Naive thymus-derived CD8-positive, alpha-beta T cell (primary cell): ENCODE measurements around the gene DCAF6. TPM values are rescaled to one million over a fixed set of nuclear protein-coding genes. Genes with fewer than 3 reads are reported as not detected.
"Not testable (repeated sequence)": the region's sequence is repeated elsewhere in the genome, so short reads cannot be mapped to it uniquely, and the experiment has no call there.

Experiments
- ATAC-seq, 2 donors: fragments of 150-1000 bp; cut with Tn5 transposase in 1 of 2; sonication (Bioruptor Pico), chemical (Tn5 transposase) in 1 of 2; 1 replicate in 1 of 2; 2 replicates in 1 of 2; pipeline ENCODE4 v1.10.0; 2021; ENCODE audit warnings: mild to moderate bottlenecking in 2 of 2, moderate library complexity in 2 of 2
- POLR2A ChIA-PET: fragments of 350-600 bp; sonication (Branson Sonifier 250); formaldehyde crosslinking; loops from one replicate; lab custom pipeline; 2021; ENCODE audit warnings: antibody characterized with exemption; lab: Charles Lee
- DNase-seq, 10 donors: peaks; one replicate each; pipeline versions ENCODE4 v3.0.0 to v3.0.0-alpha.2; 2020 to 2022
- H3K27ac Mint-ChIP-seq, 10 donors: one replicate each; pipeline ENCODE4 v1.8.0; 2020 to 2022; ENCODE audit warnings: mild to moderate bottlenecking in 10 of 10, mixed read lengths in 10 of 10, moderate library complexity in 4 of 10, inconsistent platforms in 1 of 10
- H3K27me3 Mint-ChIP-seq, 5 donors: one replicate each; pipeline ENCODE4 v1.8.0; 2021 to 2022; ENCODE audit warnings: mixed read lengths in 5 of 5
- H3K36me3 Mint-ChIP-seq, 3 donors: one replicate each; pipeline ENCODE4 v1.8.0; 2020 to 2022; ENCODE audit warnings: mixed read lengths in 3 of 3, mild to moderate bottlenecking in 2 of 3, inconsistent platforms in 1 of 3
- H3K4me1 Mint-ChIP-seq, 4 donors: one replicate each; pipeline ENCODE4 v1.8.0; 2021 to 2022; ENCODE audit warnings: mixed read lengths in 4 of 4
- H3K4me3 Mint-ChIP-seq, 10 donors: one replicate each; pipeline ENCODE4 v1.8.0; 2020 to 2022; ENCODE audit warnings: mild to moderate bottlenecking in 10 of 10, mixed read lengths in 10 of 10, moderate library complexity in 6 of 10, inconsistent platforms in 1 of 10
- H3K9me3 Mint-ChIP-seq, 9 donors: one replicate each; pipeline ENCODE4 v1.8.0; 2020 to 2022; ENCODE audit warnings: mixed read lengths in 9 of 9, mild to moderate bottlenecking in 3 of 9, inconsistent platforms in 1 of 9, moderate library complexity in 1 of 9
- polyA plus RNA-seq, 3 donors: library from polyadenylated mRNA; unstranded; fragments of 300-500 nt; fragmentation: Illumina TruSeq; gene quantifications; one replicate each; pipeline ENCODE4 v1.2.3, GENCODE V29; 2021
- total RNA-seq, 8 experiments: library from RNA in 2 of 8; stranded (reverse) in 2 of 8; gene quantifications; one replicate each; pipeline ENCODE4 v1.2.3 and lab custom pipeline; 2021 to 2026

The DCAF6 gene, protein sequence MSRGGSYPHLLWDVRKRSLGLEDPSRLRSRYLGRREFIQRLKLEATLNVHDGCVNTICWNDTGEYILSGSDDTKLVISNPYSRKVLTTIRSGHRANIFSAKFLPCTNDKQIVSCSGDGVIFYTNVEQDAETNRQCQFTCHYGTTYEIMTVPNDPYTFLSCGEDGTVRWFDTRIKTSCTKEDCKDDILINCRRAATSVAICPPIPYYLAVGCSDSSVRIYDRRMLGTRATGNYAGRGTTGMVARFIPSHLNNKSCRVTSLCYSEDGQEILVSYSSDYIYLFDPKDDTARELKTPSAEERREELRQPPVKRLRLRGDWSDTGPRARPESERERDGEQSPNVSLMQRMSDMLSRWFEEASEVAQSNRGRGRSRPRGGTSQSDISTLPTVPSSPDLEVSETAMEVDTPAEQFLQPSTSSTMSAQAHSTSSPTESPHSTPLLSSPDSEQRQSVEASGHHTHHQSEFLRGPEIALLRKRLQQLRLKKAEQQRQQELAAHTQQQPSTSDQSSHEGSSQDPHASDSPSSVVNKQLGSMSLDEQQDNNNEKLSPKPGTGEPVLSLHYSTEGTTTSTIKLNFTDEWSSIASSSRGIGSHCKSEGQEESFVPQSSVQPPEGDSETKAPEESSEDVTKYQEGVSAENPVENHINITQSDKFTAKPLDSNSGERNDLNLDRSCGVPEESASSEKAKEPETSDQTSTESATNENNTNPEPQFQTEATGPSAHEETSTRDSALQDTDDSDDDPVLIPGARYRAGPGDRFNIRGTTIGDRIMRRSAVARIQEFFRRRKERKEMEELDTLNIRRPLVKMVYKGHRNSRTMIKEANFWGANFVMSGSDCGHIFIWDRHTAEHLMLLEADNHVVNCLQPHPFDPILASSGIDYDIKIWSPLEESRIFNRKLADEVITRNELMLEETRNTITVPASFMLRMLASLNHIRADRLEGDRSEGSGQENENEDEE
- total RNA-seq = 10 to 100 TPM; 26.2 to 30.1 TPM
- polyA plus RNA-seq = 10 to 100 TPM in 1 of 3 donors, 1 to 10 TPM in 2; 5.7 to 10.0 (median 7.2) TPM
- total RNA-seq (lab: John Stamatoyannopoulos, UW) = 37.6 to 64.9 (median 51.5) reads per million in 6 experiments

DNA sequence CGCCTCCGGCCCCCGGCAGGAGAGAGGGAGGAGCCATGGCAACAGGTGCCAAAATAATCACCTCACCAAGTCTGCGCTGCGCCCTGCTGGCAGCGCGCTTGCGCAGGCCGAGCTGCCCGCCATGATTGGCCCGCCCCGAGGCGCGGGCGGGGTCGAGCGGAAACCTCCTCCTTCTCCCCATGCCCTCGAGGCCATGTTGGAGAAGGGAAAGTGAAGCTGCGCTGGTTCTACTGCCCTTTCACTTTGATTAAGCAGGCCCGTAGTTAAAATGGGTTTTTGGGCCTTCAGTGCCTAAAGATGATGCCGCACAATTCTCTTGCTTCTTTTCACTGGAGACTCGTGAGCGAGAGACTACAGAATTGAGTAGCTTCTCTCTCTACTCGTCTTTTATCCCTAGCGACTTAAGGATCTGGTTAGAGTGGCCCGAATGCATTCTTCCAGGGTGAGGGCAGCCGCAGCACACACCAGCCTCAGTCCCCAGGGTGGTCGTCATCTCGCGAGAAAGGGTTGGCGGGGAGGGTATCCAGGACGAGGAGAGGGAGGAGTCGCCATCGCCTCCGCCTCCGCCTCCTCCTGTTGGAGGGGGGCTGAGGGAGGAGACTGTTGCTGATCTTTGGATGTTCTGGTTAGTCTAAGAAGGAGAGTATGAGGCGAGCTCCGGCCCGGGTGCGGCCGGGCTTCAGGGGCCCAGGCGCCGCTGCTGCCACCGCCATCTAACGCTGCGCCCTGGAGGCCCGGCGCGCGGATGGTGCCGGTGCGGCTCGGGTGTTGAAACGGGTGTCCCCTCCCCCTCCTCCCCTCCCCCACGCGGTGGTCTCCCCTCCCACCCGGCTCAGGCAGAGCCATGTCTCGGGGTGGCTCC lies at the start of gene DCAF6:
DCAF6 (plus strand) TSS at position 616 of the 862 bp plus-strand sequence; CDS start at position 845, 229 bp downstream.
- Mint-ChIP-seq H3K9me3 (no peaks in the 10 kb centered on the region), H3K36me3 (peaks cover 0 to 5% (median 2%) of the 10 kb centered on the region in 3 donors), H3K4me3 (peak within 1 kb of the TSS; percentile 82 to 99 (median 94)), H3K27ac (peak within 1 kb of the TSS; percentile 93 to 100 (median 99)), H3K4me1 (peaks cover 20 to 52% (median 34%) of the 10 kb centered on the region in 4 donors), H3K27me3 (no peaks in the 10 kb centered on the region)
- DNase-seq (peak; percentile 93 to 99 (median 98)), ATAC-seq (peak; percentile 75 to 77)
- POLR2A ChIA-PET = interaction anchor here (0.6 to 2.4 kb wide), 16 partner anchors 9 to 1957 kb away, joined by 3 to 11 read pairs (median 3); partner anchors contain the start of genes BLZF1, NME7, POU2F1 and SCYL3

DNA sequence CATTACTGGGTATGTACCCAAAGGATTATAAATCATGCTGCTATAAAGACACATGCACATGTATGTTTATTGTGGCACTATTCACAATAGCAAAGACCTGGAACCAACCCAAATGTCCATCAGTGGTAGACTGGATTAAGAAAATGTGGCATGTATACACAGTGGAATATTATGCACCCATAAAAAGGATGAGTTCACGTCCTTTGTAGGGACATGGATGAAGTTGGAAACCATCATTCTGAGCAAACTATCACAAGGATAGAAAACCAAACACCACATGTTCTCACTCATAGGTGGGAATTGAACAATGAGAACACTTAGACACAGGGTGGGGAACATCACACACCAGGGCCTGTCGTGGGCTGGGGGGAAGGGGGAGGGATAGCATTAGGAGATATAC lies 49.3 kb upstream of the DCAF6 start:
- DNase-seq, POLR2A ChIA-PET, H3K27me3 Mint-ChIP-seq, H3K9me3 Mint-ChIP-seq, H3K36me3 Mint-ChIP-seq, H3K4me1 Mint-ChIP-seq, ATAC-seq, H3K27ac Mint-ChIP-seq, H3K4me3 Mint-ChIP-seq: not testable (repeated sequence)

DNA sequence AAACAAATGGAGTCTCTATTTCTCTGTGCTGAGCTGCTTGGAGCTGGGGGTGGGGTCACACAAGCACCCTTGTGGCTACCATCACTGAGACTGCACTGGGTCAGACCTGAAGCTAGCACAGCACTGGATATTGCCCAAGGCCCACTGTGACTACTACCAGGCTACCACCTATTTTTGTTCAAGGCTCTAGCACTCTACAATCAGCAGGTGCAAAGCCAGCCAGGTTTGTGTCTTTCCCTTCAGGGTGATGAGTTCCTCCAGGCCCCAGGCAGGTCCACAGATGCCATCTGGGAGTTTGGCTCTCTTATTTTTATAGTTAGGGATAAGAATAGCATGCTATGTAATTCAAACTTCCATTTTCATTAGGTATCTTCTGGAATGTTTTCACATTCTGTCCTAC lies 46.1 kb upstream of the DCAF6 start:
- no peak overlapping the region for H3K27ac Mint-ChIP-seq
- ATAC-seq = no peak
- H3K4me1 Mint-ChIP-seq = peaks cover 0 to 6% (median 0%) of the 10 kb centered on the region in 4 donors
- POLR2A ChIA-PET = no interaction called here
- peaks cover 0 to 7% (median 0%) of the 10 kb centered on the region in 9 donors for H3K9me3 Mint-ChIP-seq
- peaks cover 0 to 4% (median 3%) of the 10 kb centered on the region in 5 donors for H3K27me3 Mint-ChIP-seq
- no peaks in the 10 kb centered on the region for H3K36me3 Mint-ChIP-seq
- no peak for DNase-seq
- H3K4me3 Mint-ChIP-seq = no peak overlapping the region

DNA sequence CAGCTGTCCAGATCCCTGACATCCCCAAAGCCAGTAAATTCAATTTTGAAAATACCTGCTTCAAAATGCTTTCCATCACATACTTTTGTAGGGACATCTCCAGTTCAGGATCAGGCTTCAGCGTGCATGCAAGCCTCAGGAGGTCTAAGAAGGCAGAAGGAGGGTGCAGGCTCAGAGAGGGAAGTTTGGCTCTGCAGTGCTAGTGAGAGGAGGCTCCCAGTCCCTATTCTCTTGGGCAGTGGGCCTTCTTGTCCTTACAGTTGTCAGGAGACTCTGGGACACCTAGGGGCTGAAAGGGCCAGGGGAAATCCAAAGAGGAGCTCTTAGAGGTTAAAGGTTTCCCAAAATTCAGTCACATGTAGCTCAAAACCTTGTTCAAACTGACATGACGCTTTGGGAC lies 42.7 kb upstream of the DCAF6 start:
- peaks cover 0 to 6% (median 0%) of the 10 kb centered on the region in 4 donors for H3K4me1 Mint-ChIP-seq
- no peaks in the 10 kb centered on the region for H3K36me3 Mint-ChIP-seq
- peaks cover 0 to 4% (median 2%) of the 10 kb centered on the region in 5 donors for H3K27me3 Mint-ChIP-seq
- POLR2A ChIA-PET = interaction anchor here (0.7 kb wide), 1 partner anchor 173 kb away, joined by 3 read pairs; no protein-coding TSS in a partner anchor
- DNase-seq (no peak), ATAC-seq (no peak)
- H3K4me3 Mint-ChIP-seq = no peak overlapping the region
- H3K9me3 Mint-ChIP-seq = no peaks in the 10 kb centered on the region
- H3K27ac Mint-ChIP-seq = peak overlapping the region in 1 of 10 donors; percentile 44

DNA sequence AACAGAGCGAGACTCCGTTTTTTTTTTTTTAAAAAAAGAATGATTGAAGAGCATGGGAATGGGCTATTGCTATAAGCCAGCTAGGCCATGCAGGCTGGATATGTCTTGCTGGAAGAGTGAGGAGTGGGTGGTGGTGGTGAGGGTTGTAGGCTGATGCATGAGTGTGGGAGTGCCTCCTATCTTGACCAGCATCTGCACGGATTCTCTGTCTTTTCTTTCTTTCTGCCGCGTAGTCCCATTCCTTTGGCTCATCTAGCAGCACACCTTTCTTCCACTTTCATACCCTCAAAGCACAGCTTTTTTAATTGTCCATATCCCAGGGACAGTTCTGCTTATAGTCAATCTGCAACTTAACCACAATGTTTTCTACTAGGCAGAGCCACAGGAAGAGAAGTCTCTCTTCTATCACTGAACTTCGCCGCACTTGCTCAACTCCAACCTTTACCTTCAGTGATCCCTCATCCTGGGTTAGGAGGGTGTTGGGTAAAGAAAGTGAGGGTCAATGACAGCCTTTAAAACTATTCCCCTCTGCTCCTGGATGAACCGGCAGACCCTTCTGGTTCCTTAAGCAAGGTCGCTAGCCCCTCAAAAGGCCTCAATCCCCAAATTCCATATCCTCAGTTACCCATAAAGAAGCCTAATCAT lies 37.8 kb upstream of the DCAF6 start:
- Mint-ChIP-seq H3K27me3 (peaks cover 0 to 5% (median 0%) of the 10 kb centered on the region in 5 donors), H3K4me1 (no peaks in the 10 kb centered on the region), H3K9me3 (no peaks in the 10 kb centered on the region), H3K36me3 (no peaks in the 10 kb centered on the region), H3K4me3 (no peak overlapping the region), H3K27ac (peak overlapping the region in 1 of 10 donors; percentile 51)
- ATAC-seq = no peak
- POLR2A ChIA-PET = no interaction called here
- no peak for DNase-seq

DNA sequence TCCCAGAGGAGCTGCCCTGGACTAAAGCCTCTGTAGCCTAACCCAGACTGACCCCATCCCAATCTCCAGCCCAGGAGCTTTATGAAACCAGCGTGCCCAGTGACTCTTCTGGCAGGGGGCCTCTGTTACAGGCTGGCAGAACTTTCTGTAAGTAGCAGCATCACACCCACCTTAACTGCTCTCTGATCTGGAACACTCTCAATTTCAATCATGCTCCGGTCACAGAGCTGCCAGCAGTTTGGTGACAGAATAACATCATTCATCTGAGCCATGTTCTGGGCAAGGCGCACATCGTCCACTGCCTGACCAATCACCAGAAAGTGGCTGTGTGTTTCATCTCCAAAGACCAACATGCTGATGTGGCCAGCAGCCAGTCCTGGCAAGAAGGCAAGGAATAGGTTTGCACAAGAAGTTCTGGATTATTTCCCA lies 37.2 kb upstream of the DCAF6 start:
- ATAC-seq (no peak), DNase-seq (no peak)
- POLR2A ChIA-PET = no interaction called here
- Mint-ChIP-seq H3K4me1 (no peaks in the 10 kb centered on the region), H3K27me3 (peaks cover 0 to 5% (median under 1%) of the 10 kb centered on the region in 5 donors), H3K4me3 (no peak overlapping the region), H3K27ac (peak overlapping the region in 1 of 10 donors; percentile 51), H3K9me3 (no peaks in the 10 kb centered on the region), H3K36me3 (no peaks in the 10 kb centered on the region)

DNA sequence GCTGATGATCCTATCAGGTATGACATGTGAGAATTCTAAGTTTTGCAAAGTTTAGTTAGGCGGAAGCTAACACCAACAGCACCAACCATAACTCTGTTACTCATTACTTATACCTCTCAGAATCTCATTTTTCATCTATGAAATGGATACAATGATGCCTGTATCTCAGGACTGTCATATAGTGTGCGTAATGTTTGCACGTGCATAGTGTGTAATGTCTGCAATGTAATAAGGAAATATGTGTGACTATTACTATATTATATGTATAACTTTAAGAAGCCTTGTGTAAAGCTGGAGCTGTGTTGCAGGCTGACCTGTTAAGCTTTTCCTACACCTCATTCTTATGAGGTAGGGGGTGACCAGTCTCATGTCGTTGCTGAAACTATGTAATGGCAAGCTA lies 35.6 kb upstream of the DCAF6 start:
- no peak for DNase-seq
- Mint-ChIP-seq H3K36me3 (no peaks in the 10 kb centered on the region), H3K4me3 (no peak overlapping the region), H3K4me1 (no peaks in the 10 kb centered on the region), H3K27me3 (peaks cover 0 to 5% (median 3%) of the 10 kb centered on the region in 5 donors), H3K27ac (no peak overlapping the region), H3K9me3 (no peaks in the 10 kb centered on the region)
- POLR2A ChIA-PET = no interaction called here
- ATAC-seq = no peak

DNA sequence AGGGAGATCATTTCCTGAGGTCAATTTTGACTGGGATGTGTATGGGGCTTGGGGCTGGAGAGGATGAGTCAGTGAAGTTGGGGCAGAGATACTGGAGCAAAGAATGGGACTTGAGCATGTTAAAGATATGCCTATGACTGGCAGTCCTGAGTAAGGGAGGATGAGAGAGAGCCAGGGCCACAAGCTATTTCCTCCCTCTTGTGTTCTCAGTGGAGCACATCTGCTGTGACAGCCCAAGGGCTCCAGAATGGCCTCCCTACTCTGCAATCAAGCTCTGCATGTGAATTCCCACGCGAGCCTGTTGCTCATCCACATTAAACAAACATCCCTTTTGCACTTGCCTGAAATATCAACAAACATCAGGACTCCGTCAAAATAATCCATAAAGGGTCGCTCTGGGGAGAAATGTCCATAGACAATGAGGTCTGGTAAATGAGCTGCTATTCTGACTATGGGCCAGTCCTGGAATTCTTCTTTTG lies 31.8 kb upstream of the DCAF6 start:
- DNase-seq (no peak), ATAC-seq (no peak)
- H3K27ac Mint-ChIP-seq = no peak overlapping the region
- H3K9me3 Mint-ChIP-seq = peaks cover 0 to 17% (median 2%) of the 10 kb centered on the region in 9 donors
- peaks cover 0 to 5% (median 5%) of the 10 kb centered on the region in 5 donors for H3K27me3 Mint-ChIP-seq
- H3K36me3 Mint-ChIP-seq = peaks cover 0 to 4% (median 2%) of the 10 kb centered on the region in 3 donors
- H3K4me3 Mint-ChIP-seq = no peak overlapping the region
- no peaks in the 10 kb centered on the region for H3K4me1 Mint-ChIP-seq
- POLR2A ChIA-PET = no interaction called here

DNA sequence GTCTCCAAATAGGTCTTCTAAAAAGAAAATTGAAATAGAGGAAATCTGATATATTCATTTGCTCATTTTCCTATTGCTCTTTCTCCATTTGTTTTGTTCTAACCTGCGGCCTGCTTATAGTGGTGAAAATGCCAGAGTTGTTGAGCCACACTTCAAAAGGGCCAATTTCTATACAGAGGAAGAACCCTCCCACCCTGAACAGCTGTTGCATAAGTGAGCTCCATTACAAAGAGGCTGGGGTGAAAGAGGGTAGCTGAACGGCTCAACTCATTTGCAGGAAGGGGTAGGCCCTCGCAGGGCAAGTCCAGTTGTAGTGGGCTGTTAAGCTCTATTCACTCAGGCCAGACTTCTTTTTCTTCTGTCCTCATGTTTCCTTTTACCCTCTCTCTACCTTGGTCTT lies 31.3 kb upstream of the DCAF6 start:
- POLR2A ChIA-PET = no interaction called here
- no peak for DNase-seq
- Mint-ChIP-seq H3K4me1 (no peaks in the 10 kb centered on the region), H3K27me3 (peaks cover 0 to 5% (median 5%) of the 10 kb centered on the region in 5 donors), H3K4me3 (no peak overlapping the region), H3K36me3 (peaks cover 0 to 9% (median 2%) of the 10 kb centered on the region in 3 donors), H3K9me3 (peaks cover 0 to 22% (median 6%) of the 10 kb centered on the region in 9 donors), H3K27ac (no peak overlapping the region)
- ATAC-seq = no peak

DNA sequence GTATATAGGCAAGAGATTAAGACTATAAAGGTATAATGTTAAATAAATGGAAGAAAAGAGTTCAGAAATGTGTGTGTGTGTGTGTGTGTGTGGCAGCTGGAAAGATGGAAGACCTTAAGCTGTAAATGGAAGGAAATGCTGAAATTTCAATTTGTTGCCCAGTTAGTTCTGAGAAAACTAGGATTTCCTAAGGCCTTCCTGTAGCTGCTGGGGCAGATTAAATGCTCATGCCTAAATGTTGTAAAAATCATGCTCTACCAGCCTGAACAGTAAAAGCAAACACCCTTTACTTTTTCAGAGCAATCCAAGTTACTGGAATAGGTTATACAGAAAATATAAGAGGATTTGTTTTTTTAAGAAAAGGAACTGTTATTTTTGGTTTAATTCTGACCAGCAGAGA lies 30.8 kb upstream of the DCAF6 start:
- POLR2A ChIA-PET = no interaction called here
- H3K36me3 Mint-ChIP-seq = peaks cover 0 to 10% (median 2%) of the 10 kb centered on the region in 3 donors
- DNase-seq (no peak), ATAC-seq (no peak)
- H3K4me1 Mint-ChIP-seq = no peaks in the 10 kb centered on the region
- H3K9me3 Mint-ChIP-seq = peaks cover 0 to 26% (median 9%) of the 10 kb centered on the region in 9 donors
- H3K27ac Mint-ChIP-seq = no peak overlapping the region
- peaks cover 0 to 5% (median 5%) of the 10 kb centered on the region in 5 donors for H3K27me3 Mint-ChIP-seq
- H3K4me3 Mint-ChIP-seq = no peak overlapping the region

DNA sequence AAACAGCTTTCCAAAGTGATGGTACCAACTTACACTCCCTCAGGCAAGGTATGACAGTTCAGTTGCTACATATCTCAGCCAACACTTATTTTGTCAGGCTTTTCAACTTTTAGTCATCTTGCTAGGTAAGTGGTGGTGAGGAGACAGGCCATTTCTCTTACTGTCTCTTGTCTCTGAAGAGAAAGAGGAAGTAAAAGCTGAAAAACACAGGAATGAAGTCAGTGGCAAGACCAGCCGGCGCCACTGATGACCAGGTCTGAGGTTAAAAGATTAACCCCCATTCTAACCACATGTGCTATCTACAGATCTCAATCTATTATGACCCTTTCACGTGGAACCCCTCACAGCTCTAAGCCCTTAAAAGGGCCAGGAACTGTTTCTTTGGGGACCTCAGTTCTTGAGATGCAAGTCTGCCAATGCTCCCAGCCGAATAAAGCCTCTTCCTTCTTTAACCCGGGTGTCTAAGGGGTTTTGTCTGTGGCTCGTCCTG lies 26.7 kb upstream of the DCAF6 start:
- DNase-seq = no peak
- Mint-ChIP-seq H3K4me1 (no peaks in the 10 kb centered on the region), H3K9me3 (peaks cover 0 to 26% (median 9%) of the 10 kb centered on the region in 9 donors), H3K4me3 (no peak overlapping the region), H3K27ac (no peak overlapping the region), H3K27me3 (peaks cover 0 to 2% (median 0%) of the 10 kb centered on the region in 5 donors), H3K36me3 (peaks cover 2 to 10% (median 3%) of the 10 kb centered on the region in 3 donors)
- ATAC-seq = no peak
- POLR2A ChIA-PET = no interaction called here
